GM23248 (cell line): ENCODE results near the gene PDXDC1.
"Not testable (repeated sequence)": the region's sequence is repeated elsewhere in the genome, so short reads cannot be mapped to it uniquely, and the experiment has no call there.

Experiments
- EZH2 ChIP-seq: fragments of 200-600 bp; sonication (generic); IDR thresholded peaks from 2 replicates; pipeline ENCODE4 v1.6.1; 2018; ENCODE audit warnings: antibody characterized with exemption, mild to moderate bottlenecking; ENCODE audit not compliant: insufficient read depth, poor library complexity, severe bottlenecking
- EZH2phosphoT487 ChIP-seq: fragments of 200-600 bp; sonication (generic); IDR thresholded peaks from 2 replicates; pipeline ENCODE4 v1.6.1; 2018; ENCODE audit warnings: antibody characterized with exemption, moderate library complexity, mild to moderate bottlenecking, low read depth; ENCODE audit not compliant: insufficient read depth

DNA sequence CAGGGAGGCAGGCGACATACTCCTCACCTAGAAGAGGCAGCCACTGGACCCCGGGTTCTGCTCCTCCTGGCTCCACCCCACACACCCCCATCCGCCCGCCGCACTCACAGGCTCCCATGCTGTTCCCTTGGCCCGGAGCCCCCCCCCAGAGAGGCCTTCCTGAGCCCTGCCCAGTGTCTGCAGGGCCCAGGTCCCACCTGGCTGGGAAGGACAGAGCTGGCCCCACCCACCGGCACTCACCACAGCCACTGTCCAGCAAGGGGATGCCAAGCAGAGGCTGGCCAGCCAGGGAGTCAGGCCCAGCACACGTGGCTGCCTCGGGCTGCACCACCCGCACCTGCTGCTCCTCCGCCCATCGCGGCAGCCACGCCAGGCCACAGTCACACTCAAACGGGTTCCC, 162.7 kb downstream of the PDXDC1 start:
- not testable (repeated sequence) for TF ChIP-seq EZH2phosphoT487, EZH2
